ENCODE results near the gene COLQ. TPM values are rescaled to one million over a fixed set of nuclear protein-coding genes. Genes with fewer than 3 reads are reported as not detected.
"Not testable (repeated sequence)": the region's sequence is repeated elsewhere in the genome, so short reads cannot be mapped to it uniquely, and the experiment has no call there.

Gene COLQ
- total RNA-seq, 1 donor from 2014 or later = 1.3 TPM

DNA sequence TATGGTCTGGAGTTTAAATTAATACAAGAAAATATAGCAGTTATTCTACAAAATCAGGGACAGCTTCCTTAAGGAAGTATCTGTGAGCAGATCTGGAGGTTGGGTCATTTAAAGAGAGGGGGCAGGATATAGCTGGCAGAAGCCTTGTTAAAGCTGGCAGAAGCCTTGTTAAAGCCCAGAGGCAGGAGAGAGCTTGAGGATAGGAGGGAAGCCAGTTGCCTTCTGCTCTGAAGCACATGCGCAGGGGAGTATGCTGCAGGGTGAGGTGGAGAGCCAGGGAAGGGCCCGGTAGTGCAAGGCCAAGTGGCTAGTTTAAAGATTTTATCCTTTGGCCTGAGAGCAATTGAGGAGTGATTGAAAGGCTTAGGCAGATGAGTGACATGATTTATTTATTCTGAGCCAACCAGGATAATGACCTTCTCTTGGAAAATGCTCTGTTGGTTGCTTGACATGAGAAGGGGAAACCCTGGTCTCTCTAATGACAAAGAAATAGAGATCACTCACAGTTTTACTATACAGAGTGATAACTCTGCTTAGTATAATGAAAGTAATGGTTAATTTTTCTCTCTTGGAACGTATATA lies 90.2 kb downstream of the COLQ start:
- ATAC-seq = no peak

DNA sequence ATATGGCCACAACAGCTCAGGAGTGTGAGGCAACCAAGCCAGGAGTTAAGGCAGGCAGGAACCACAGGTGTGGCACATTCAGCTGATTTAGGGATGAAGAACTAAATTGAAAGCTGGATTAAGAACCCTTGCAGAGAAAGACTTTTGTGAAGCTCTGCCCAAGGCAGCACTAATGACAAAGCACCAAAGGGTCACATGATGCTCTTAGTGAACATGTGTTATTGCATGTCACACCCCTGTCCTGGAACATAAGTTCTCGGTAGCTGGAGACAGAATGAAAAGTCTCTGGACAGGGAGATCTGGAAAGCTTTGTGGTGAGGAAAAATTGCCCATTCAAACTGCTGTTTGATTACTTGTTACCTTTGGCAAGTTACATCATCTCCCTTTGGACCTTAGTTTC lies 90.9 kb downstream of the COLQ start:
- peak; percentile 11 for ATAC-seq

More for the DNA sequence above, 90.2 kb downstream of the COLQ start:
- no peak for DNase-seq (ENCODE audit: low spot score)

DNA sequence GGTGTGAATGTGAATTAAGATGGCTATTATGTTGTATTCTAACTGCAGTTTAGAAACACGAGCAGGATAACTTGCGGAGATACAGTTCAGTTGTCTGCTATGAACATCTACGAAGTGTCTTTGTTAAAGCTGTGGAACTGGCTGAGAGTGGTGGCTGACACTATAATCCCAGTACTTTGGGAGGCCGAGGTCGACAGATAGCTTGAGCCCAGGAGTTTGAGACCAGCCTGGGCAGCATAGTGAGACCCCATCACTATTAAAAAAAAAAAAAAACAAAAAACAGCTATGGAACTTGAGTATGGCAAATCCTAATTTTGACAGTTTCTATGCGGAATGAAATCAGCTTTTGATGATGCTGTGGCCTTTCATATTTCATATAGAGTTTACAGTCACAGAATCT lies 92.4 kb downstream of the COLQ start:
- DNase-seq (ENCODE audit: low spot score) (no peak), ATAC-seq (no peak)

More for the DNA sequence above, 90.9 kb downstream of the COLQ start:
- DNase-seq (ENCODE audit: low spot score) = no peak

DNA sequence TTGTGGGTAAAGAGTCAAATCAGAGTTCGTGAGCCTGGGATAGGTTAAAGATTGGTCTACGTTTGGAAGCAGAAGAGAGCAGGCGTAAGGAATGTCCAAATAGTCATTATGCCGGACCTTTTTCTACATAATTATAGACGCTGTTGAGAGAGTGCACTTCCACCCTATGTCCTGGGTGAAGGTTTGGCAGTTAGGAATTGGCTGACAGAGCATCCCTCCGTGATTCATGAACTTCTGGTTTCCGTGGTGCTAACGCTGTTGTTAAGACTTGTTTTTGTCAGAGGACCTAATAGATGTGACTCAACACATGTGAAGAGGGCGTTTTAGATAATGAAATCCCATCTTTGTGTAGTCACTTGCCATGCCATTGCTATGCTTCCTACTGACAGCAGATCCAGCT lies 93.0 kb downstream of the COLQ start:
- peak; percentile 7 for ATAC-seq
- DNase-seq (ENCODE audit: low spot score) = no peak

DNA sequence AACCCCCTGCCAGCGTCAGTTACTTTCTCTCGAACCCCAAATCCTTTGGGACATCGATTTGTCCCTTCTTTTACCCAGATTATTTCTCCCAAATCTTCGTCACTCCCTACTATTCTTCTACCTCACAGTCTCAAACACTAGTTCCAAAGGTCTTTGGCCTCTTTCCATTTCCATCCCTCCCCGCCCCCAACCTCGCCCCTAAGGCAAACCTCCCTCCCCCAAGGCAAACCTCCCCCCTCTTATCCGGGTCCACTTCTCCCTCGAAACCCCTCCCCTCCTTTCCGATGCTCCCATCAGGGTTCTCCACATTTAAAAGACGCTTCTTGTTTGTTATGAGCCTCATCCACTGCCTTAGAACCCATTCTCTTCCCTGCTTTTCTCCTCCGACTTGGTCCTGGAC lies 93.5 kb downstream of the COLQ start:
- DNase-seq (ENCODE audit: low spot score) (peak; percentile 52), ATAC-seq (peak; percentile 77)

DNA sequence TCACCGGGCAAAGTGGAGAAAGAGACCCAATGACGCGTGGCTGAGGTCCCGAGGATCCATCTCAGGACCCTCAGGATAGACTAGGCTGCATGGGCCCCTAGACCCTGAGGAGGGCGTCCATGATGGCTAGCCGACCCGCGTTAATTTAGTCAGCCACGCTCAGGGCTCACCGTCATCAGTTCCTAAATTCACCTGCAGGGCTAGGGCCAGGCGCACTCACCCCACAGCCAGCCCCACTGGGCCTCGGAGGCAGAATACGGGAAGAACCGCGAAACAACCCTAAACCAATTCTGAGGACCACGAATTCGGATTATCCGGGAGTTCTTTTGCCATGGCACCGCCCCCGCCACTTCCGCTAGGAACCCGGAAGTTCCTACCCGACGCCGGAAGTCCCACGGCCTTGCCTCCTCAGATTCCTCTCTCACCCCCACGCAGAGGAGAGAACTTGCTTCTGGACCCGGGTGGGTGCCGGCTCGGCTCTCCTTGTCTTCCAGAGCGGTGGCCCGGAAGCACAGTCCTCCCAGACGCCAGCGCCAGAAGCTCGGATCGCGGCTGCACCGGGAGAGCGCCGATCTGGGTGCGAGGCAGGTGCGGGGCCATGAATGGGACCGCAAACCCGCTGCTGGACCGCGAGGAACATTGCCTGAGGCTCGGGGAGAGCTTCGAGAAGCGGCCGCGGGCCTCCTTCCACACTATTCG lies 94.2 kb downstream of the COLQ start, which contains the start of the genes EAF1 and METTL6:
EAF1 (plus strand) TSS at position 417 of the 699 bp plus-strand sequence; CDS start at position 599, 182 bp downstream.
METTL6 (minus strand) TSS at position 363 of the 699 bp plus-strand sequence. CDS start 1,033 bp downstream, outside the sequence.
- DNase-seq (ENCODE audit: low spot score) = peak; percentile 84
- ATAC-seq = peak; percentile 93

DNA sequence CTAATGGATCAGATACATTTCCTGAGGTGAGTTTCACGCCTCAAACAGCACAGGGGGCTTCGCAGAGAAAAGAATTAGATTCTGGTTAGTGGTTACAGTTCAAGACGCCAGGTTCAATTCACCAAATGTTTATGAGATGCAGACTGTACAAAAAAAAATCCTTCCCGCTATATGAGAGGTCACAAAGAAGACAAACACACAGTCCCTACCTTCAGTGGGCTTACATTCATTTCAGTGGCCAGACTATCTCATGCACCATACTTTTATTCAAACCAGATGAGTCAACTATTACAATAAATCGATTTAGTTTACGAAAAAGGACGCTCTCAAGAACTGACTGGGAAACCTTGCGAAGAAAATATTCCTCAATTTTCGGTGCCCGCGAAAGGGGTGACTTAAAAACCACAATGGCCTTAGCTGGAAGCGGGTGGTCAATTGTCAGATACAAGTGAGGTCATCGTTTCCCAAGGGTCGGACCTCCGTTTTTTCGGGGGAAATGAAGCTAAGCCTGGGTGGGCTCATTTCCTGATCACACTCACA lies 94.9 kb downstream of the COLQ start:
- ATAC-seq (no peak), DNase-seq (ENCODE audit: low spot score) (no peak)

DNA sequence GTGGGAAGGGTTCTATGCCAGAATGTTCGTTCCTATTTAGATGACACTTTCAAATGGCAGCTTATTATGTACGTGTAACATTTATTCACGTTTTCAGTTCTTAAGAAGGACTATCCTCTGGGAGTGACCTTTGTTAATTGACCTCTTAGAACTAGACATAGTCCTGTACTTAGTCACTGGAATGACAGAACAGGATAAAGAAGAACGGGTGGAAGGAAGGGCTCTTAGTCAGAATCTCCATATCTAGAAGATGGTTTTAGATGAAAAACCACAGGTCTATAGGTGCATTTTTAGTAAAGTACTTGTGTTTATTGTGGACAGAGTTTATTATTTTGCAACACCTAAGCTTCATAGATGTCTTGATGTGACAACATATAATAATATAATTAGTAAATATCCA lies 100.6 kb downstream of the COLQ start:
- no peak for ATAC-seq
- no peak for DNase-seq (ENCODE audit: low spot score)

DNA sequence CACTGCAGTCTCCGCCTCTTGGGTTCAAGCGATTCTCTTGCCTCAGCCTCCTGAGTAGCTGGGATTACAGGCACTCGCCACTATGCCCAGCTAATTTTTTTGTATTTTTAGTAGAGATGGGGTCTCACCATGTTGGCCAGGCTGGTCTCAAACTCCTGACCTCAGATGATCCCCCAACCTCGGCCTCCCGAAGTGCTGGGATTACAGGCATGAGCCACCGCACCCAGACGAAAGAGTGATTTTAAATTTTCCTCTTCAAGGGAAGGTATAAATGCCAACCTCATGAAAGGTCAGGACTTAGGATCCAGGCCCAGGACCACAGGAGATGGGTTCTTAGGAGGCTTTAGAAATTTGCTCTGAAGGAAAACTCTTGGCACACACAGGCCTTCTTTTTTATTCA lies 110.5 kb downstream of the COLQ start:
- not testable (repeated sequence) for ATAC-seq

DNA sequence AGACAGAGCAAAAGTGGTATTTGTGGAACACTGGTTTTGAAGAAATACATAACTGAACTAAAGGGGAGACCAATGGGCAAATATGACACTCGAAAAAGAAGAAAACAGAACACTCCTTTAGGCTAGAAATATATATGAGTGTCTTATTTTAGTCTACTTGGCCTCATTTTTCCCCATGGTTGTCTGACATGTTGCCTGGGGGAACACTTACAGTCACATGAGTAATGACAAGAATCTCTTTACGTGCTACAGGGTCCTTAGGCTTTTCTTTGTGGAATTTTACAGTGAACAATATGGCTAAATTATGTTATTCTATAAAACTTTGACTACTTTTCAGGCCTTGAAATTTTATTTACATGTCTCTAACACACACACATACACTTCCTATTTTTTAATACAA lies 111.7 kb downstream of the COLQ start:
- DNase-seq (ENCODE audit: low spot score) (no peak), ATAC-seq (no peak)

More for the DNA sequence above, 110.5 kb downstream of the COLQ start:
- not testable (repeated sequence) for DNase-seq (ENCODE audit: low spot score)

DNA sequence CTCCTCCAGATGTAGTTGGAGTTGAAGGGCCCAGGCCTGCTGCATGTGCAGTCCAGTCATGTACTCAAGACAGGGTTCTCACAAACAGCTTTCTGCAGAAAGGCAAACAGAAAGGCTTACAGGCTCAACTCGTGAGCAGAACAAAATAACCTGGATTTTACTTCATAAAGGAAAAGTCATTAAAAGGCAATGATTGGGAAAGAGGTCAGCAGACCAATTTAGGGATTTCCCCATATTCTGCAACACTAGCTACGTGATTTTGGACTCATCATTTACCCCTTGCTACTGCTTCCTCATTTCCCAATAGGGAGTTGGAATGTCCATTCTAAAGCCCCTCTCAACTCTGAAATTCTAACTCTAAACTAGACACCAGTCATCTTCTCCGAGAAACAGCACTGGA lies 112.3 kb downstream of the COLQ start:
- DNase-seq (ENCODE audit: low spot score) = no peak
- ATAC-seq = peak; percentile 77

DNA sequence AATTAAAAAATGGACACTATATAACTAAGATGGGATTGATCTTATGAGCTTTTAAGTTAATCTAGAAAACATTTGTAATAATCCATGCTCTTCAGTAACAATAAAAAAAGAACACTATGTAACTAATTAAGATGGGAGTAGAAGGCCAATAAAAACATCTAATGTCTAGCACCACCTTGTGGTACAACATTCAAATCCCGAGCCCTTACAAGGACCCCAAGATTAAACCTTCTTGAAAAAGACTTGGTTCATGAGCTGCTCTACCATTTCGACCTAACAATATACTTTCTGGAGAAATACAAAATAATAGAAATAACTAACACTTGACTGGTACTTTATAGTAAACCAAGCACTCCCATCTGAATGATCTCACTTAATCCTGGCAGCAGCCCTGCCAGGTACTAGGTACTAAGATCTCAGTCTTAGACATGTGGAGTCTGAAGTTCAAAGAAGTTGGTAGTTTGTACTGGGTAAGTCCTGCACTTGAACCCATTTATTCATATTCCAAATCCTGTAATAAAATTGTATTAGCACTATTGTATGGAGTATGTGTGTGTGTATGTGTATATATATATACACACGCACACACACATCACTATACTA lies 116.0 kb downstream of the COLQ start:
- ATAC-seq (peak; percentile 65), DNase-seq (ENCODE audit: low spot score) (no peak)

DNA sequence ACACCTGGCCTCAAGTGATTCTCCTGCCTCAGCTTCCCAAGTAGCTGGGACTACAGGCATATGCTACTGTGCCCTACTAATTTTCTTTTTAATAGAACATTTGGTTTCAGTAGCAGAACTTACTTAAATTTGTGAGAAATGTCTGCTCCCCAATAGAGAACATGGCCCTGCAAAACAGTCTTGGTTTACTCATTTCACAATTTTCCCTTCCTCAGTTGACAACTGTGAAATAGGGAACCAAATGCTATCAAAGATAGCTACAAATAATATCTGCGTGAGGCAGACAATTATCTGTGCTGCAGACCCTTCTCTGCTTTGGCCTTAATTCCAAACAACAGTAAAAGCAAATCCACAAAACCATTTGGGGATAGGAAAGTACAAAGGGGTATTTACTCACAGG lies 116.7 kb downstream of the COLQ start:
- ATAC-seq = no peak
- DNase-seq (ENCODE audit: low spot score) = no peak

DNA sequence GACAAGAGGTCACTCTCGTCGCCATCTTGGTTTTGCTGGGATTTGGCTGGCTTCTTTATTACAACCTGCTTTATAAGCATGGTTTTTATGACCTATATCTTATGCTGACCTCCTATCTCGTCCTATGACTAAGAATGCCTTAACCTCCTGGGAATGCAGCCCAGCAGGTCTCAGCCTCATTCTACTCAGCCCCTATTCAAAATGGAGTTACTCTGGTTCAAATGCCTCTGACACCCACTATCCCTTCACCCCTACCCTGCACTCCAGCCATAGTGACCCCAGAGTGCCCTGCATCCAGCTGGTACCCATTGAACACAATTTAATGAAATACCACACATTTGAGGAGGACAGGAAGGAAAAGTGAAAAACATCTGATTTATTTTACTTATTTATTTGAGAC lies 117.5 kb downstream of the COLQ start:
- ATAC-seq (no peak), DNase-seq (ENCODE audit: low spot score) (no peak)

DNA sequence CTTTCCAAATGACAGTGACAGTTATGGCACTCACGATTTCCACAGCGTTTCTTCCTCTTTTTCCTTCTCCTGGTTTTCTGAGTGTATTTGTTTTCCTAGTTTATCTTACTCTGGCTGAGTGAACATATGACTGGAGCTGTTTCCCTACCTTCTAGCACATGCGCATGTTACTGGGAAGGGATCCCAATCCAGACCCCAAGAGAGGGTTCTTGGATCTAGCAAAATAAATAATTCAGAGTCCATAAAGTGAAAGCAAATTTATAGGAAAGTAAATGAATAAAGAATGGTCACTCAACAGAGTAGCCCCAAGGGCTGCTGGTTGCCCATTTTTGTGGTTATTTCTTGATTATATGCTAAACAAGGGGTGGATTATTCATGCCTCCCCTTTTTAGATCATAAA lies 118.0 kb downstream of the COLQ start:
- ATAC-seq (no peak), DNase-seq (ENCODE audit: low spot score) (no peak)

DNA sequence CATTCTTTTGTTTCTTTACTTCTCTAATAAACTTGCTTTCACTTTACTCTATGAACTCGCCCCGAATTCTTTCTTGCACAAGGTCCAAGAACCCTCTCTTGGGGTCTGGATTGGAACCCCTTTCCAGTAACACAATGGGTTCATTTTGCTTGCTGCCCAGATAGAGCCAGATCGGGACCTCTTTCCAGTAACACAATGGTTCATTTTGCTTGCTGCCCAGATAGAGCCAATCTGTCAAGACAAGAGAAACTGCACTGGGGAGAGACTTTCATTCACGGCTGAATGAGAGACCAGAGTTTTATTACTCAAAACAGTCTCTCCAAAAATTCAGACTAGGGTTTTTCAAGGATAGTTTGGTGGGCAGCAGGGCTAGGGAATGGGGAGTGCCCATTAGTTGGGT lies 119.6 kb downstream of the COLQ start:
- DNase-seq (ENCODE audit: low spot score) (no peak), ATAC-seq (no peak)

Other genes starting within 250 kb of the COLQ start
- gene SH3BP5, start 189.1 kb downstream of the COLQ start, total RNA-seq = 10.5 TPM
- 4.7 TPM for gene METTL6, start 94.2 kb downstream of the COLQ start, total RNA-seq
- 11.6 TPM for gene EAF1, start 94.1 kb downstream of the COLQ start, total RNA-seq
- gene HACL1, start 79.9 kb upstream of the COLQ start, total RNA-seq = 45.2 TPM
- gene BTD, start 80.0 kb upstream of the COLQ start, total RNA-seq = 57.4 TPM

All from left lobe of liver (tissue), 2 donors.